Esophagus muscularis mucosa (tissue), 4 donors: ENCODE measurements around the gene SLC9A6.

Source experiments
- CTCF ChIP-seq, 3 experiments: fragments of 200-600 bp in 2 of 3; fragments of 450-650 bp in 1 of 3; sonication (generic) in 2 of 3; IDR thresholded peaks; one replicate each; pipeline ENCODE4 v1.5.1; 2017 to 2019; ENCODE audit warnings: antibody characterized with exemption in 3 of 3, mild to moderate bottlenecking in 2 of 3, moderate library complexity in 1 of 3
- EP300 ChIP-seq: sonication (generic); formaldehyde crosslinking; IDR thresholded peaks from one replicate; pipeline ENCODE4 v1.6.1; 2017; ENCODE audit warnings: antibody characterized with exemption
- POLR2A ChIP-seq: fragments of 450-650 bp; IDR thresholded peaks from one replicate; pipeline ENCODE4 v1.6.1; 2017; ENCODE audit warnings: antibody characterized with exemption, moderate library complexity, mild to moderate bottlenecking, low read depth
- POLR2AphosphoS5 ChIP-seq, 2 donors: sonication (generic); formaldehyde crosslinking; IDR thresholded peaks; one replicate each; pipeline ENCODE4 v1.6.1; 2017; ENCODE audit warnings: antibody characterized with exemption in 2 of 2

- TF ChIP-seq CTCF (IDR thresholded peaks at IDR 0.05): no peak
- no peak for TF ChIP-seq POLR2A
- TF ChIP-seq POLR2AphosphoS5 (IDR thresholded peaks at IDR 0.05): no peak
- TF ChIP-seq EP300: no peak
These were observed 29.8 kb downstream of the SLC9A6 start for GRCh38 chrX:136015016-136015415.
